GM18520 (cell line): ENCODE measurements around the gene SAMD11.
"Not testable (repeated sequence)": the region's sequence is repeated elsewhere in the genome, so short reads cannot be mapped to it uniquely, and the experiment has no call there.

Source experiments
- ATAC-seq: cut with Tn5 transposase; IDR thresholded peaks from one replicate; pipeline ENCODE4 v1.9.1; 2021; ENCODE audit not compliant: unreplicated experiment

Gene SAMD11

GRCh38 chr1:923131-923990 is at the start of gene SAMD11:
Gene SAMD11, plus strand, starts transcription at chr1:923923. Its CDS starts 509 bp downstream, at chr1:924432.
- no peak for ATAC-seq

- not testable (repeated sequence) for ATAC-seq
Observed at GRCh38 chr1:876428-877208, 47.1 kb upstream of the SAMD11 start.

GRCh38 chr1:877209-877986 is 46.3 kb upstream of the SAMD11 start:
- not testable (repeated sequence) for ATAC-seq

- ATAC-seq = not testable (repeated sequence)
Observed at GRCh38 chr1:880511-880910, 43.2 kb upstream of the SAMD11 start.

- not testable (repeated sequence) for ATAC-seq
Observed at GRCh38 chr1:880915-881314, 42.8 kb upstream of the SAMD11 start.

- ATAC-seq = no peak
Observed at GRCh38 chr1:886311-886710, 37.4 kb upstream of the SAMD11 start.

- no peak for ATAC-seq
Observed at GRCh38 chr1:886760-887159, 37.0 kb upstream of the SAMD11 start.

GRCh38 chr1:888297-888696 is 35.4 kb upstream of the SAMD11 start:
- no peak for ATAC-seq

- not testable (repeated sequence) for ATAC-seq
Observed at GRCh38 chr1:889774-890173, 33.9 kb upstream of the SAMD11 start.

GRCh38 chr1:890234-890633 is 33.5 kb upstream of the SAMD11 start:
- ATAC-seq = not testable (repeated sequence)

- ATAC-seq = no peak
Observed at GRCh38 chr1:890661-891060, 33.1 kb upstream of the SAMD11 start.

- no peak for ATAC-seq
Observed at GRCh38 chr1:897226-897625, 26.5 kb upstream of the SAMD11 start.

GRCh38 chr1:897951-898350 is 25.8 kb upstream of the SAMD11 start:
- ATAC-seq = not testable (repeated sequence)

GRCh38 chr1:899636-900317 is 23.9 kb upstream of the SAMD11 start:
- no peak for ATAC-seq

GRCh38 chr1:901108-901859 is 22.4 kb upstream of the SAMD11 start:
- ATAC-seq = no peak

GRCh38 chr1:902802-903201 is 20.9 kb upstream of the SAMD11 start:
- ATAC-seq = no peak

GRCh38 chr1:903305-903704 is 20.4 kb upstream of the SAMD11 start:
- no peak for ATAC-seq

- no peak for ATAC-seq
Observed at GRCh38 chr1:903721-904271, 19.9 kb upstream of the SAMD11 start.

- no peak for ATAC-seq
Observed at GRCh38 chr1:904310-904950, 19.3 kb upstream of the SAMD11 start.
